HG03521 (cell line): ENCODE data around the gene SAXO2.
"Not testable (repeated sequence)": the region's sequence is repeated elsewhere in the genome, so short reads cannot be mapped to it uniquely, and the experiment has no call there.

Source experiments
- ATAC-seq: cut with Tn5 transposase; IDR thresholded peaks from one replicate; pipeline ENCODE4 v1.9.1; 2021; ENCODE audit warnings: mild to moderate bottlenecking, moderate library complexity; ENCODE audit not compliant: unreplicated experiment

Gene SAXO2

GRCh38 chr15:82286475-82286874 lies 23.9 kb downstream of the SAXO2 start:
- ATAC-seq: peak; percentile 89

DNA sequence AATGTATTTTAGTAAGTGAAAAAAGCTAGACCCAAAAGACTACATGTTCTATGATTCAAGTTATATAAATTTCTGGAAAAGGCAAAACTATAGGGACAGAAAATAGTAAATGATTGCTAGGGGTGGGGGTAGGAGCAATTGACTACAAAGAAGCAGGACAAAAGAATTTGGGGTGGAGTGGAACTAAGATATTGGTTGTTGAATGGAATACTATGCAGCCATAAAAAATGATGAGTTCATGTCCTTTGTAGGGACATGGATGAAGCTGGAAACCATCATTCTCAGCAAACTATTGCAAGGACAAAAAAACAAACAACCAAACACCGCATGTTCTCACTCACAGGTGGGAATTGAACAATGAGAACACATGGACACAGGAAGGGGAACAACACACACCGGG lies 25.6 kb downstream of the SAXO2 start:
- ATAC-seq: not testable (repeated sequence)

- ATAC-seq: no peak
Observed at GRCh38 chr15:82292271-82292670, 29.7 kb downstream of the SAXO2 start.

- ATAC-seq: no peak
Observed at GRCh38 chr15:82294061-82294690, 31.6 kb downstream of the SAXO2 start.

DNA sequence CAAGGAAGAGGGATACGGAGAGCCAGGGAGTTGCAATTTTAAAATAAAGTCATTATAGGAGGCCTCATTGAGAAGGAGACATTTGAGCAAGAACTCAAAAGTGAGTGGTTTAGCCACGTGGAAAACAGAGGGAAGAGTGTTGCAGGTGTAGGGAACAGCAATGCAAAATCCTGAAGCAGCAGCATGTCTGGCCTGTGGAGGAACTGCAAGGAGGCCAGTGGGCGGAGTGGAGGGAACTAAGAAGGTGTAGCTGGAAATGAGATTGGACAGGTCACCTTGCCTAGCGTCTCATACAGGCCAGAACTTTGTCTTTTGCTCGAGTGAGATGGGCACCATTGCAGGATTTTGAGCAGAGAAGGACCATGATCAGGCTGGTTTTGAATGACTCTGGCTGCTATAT lies 34.9 kb downstream of the SAXO2 start:
- ATAC-seq: no peak

- no peak for ATAC-seq
Observed at GRCh38 chr15:82298032-82298431, 35.4 kb downstream of the SAXO2 start.

- no peak for ATAC-seq
Observed at GRCh38 chr15:82298520-82298919, 35.9 kb downstream of the SAXO2 start.

GRCh38 chr15:82299511-82299914 lies 36.9 kb downstream of the SAXO2 start:
- ATAC-seq: not testable (repeated sequence)

- ATAC-seq: not testable (repeated sequence)
Observed at GRCh38 chr15:82300326-82300725, 37.7 kb downstream of the SAXO2 start.

- no peak for ATAC-seq
Observed at GRCh38 chr15:82300883-82301282, 38.3 kb downstream of the SAXO2 start.

DNA sequence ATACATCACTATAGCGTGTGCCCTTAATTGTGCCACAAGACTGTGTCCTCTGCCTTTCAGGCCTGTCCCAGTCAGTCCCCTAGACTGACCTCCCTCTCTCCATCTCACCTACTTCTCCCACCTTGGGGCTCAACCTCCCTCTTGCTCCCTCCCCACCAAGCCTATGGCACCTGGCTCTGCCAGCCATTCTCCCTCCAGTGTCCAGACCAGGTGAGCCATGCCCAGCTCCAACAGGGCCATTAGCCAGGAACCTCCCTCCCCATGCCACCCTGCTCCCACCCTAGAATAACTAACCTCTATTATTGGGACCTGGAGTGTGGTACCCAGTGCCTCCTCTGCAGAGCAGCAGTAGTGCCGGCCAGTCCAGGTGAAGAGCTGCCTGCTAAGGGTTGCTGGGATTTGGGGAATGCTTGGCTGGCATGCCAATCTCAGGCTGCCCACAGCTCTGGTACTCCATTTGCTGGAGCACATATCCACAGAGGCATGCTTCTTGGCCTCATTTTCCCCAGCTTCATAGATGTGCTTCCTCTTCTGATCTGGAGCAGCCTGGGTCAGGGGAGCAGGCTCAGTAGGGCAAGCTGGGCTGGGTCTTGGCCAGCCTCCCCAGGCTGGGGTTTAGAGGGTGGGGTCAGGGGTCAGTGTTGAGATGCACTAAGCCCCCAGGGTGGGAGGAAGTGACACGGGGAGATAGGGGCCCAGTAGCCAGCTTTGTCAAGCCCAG lies 38.8 kb downstream of the SAXO2 start:
- ATAC-seq: no peak

GRCh38 chr15:82303956-82304777 lies 41.5 kb downstream of the SAXO2 start:
- ATAC-seq: no peak

- no peak for ATAC-seq
Observed at GRCh38 chr15:82304778-82305090, 42.1 kb downstream of the SAXO2 start.

DNA sequence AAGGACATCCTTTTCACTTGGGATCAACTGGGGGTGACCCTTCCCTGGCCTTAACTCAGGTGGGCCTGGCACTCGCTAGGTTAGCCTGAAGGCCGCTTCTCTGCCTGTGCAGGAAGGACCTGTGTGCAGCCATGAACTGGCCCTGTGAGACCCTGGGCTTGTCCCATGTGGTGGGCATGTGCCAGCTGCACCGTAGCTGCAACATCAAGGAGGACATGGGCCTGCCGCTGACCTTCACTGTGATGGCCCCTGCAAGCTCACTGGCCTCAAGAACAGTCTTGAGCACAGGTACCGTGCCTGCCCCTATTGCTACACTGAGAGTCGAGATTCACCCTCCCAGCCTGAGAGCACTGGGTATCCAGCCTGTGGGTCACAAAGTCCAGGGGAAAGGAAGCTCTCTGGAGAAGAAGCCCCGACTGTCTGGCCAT lies 43.0 kb downstream of the SAXO2 start:
- ATAC-seq: no peak

DNA sequence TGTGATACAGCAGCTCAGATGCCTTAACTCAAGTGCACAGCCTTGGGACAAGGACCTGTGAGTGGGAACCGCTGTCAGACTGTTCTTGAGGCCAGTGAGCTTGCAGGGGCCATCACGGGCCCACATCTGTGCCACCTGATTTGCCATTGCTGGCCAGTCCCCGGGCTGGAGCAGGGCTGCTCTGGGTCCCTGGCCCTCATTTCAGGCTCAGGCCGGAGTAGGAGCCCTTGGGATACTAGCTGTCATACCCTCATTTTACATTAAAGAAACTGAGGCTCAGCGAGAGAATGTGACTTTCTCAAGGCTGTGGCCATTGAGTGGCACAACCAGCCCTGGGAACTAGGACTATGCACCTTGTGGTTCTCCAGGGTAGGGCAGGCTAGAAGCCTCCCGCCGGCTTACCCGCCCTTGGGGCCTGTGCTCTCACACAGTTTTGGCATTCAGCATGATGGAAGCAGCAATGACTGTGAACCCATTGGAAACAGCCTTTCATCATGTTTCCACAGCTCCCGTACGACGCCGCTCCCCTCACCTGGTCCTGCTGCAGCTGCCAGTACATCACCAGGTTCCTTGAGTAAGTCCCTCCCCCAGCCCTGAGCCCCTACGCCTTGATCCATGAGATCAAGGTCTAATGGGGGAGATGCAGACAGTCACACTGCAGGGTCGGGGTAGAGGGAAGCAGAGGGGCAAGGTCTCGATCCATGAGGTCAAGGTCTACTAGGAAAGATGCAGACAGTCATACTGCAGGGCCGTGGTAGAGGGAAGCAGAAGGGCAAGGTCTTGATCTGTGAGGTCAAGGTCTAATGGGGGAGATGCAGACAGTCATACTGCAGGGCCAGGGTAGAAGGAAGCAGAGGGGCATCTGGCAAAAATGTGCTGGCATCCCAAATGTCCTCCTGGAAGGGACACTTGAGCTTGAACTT lies 44.4 kb downstream of the SAXO2 start:
- ATAC-seq: no peak

DNA sequence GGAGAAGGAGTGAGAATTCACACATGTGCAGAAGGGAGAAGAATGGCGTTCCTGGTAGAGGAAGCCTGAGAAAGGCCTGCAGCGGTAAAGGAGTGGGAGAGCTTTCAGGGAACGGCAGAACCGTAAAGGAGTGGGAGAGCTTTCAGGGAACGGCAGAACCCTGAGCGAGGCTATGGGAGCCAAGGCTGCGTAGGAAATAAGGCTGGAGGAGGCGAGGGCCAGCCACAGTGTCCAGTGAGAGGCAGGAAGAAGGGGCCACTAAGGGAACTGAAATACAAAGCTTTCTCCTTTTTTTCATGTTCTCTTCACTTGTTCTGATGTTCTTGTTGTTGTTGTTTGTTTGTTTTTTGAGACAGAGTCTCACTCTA lies 45.1 kb downstream of the SAXO2 start:
- no peak for ATAC-seq

DNA sequence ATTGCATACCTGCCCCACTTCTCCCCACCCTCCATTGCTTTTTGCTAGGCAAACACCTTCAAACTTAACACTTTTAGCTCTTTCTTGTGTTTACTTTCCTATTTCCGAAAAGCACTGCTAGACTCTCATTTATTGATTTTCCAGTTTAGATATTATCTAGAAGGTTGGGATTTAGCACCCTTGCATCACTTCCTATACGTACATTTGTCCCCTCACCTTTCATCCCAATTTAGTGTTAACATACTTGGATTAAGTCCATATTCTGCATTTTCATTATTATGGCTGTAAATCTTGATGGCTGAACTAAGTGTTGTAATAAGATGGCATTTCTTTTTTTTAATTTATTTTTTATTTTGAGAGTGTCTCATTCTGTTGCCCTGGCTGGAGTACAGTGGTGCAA lies 47.2 kb downstream of the SAXO2 start:
- ATAC-seq: no peak

- not testable (repeated sequence) for ATAC-seq
Observed at GRCh38 chr15:82311321-82311720, 48.7 kb downstream of the SAXO2 start.

DNA sequence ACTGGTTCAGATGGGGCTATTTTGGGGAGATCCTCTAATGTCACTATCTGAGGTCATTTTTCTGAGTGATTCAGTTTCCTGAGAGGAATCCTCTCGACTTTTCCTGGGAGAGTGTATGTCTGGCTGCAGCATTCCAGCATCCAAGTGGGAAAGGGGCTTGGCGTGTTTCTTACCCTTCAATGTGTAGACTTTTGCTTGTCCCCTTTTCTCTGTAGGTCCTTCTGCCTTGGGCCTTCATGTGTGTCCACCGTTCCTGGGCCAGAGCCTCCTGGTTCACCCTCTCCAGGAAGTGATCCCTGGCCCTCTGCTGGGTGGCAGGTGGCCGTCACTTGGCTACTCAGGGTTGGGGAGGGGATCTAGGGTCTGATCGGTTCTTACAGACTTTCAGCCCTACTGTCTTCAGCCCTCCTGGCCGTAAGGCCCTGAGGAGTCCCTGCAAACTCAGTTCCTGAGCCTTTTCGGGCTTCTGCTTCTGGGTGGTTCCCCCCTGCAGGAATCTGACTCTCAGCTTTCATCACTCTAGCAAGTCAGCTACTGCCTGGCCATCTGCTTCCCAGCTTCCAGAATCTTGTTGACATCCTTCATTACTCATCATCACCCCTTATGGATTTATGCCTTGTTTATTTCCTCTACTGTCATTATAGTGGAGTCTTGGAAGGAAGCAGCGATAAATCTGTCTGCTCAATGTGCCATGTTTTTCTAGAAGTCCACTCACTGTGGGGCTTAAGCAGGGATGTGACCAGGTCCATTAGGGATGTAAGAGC lies 50.1 kb downstream of the SAXO2 start:
- no peak for ATAC-seq

- no peak for ATAC-seq
Observed at GRCh38 chr15:82313446-82313845, 50.8 kb downstream of the SAXO2 start.
